Loucy (cell line): ENCODE data around the gene PRR18.

Experiments
- CTCF ChIP-seq: fragments of 200-600 bp; sonication (generic); conservative IDR thresholded peaks from 2 replicates; pipeline ENCODE4 v1.5.1; 2014; ENCODE audit warnings: mild to moderate bottlenecking, antibody characterized with exemption, low read length
- EZH2phosphoT487 ChIP-seq: fragments of 200-600 bp; IDR thresholded peaks from 2 replicates; pipeline ENCODE4 v1.6.1; 2018; ENCODE audit warnings: antibody characterized with exemption, mild to moderate bottlenecking, moderate library complexity, borderline replicate concordance

GRCh38 chr6:166262743-166263515 lies 45.3 kb downstream of the PRR18 start:
- TF ChIP-seq EZH2phosphoT487 (no peak), CTCF (peak; percentile 36)
